Activated CD4-positive, alpha-beta T cell treated with anti-CD3 and anti-CD28 coated beads, Interleukin-2, amount 50 U/mL, for 24 hours (primary cell): ENCODE measurements around the gene DIAPH3.

ENCODE experiments used
- DNase-seq, 2 donors: peaks; one replicate each; pipeline ENCODE4 v3.0.0-alpha.2; 2020; ENCODE audit warnings: low read depth in 1 of 2, low spot score in 1 of 2

The DIAPH3 gene

DNA sequence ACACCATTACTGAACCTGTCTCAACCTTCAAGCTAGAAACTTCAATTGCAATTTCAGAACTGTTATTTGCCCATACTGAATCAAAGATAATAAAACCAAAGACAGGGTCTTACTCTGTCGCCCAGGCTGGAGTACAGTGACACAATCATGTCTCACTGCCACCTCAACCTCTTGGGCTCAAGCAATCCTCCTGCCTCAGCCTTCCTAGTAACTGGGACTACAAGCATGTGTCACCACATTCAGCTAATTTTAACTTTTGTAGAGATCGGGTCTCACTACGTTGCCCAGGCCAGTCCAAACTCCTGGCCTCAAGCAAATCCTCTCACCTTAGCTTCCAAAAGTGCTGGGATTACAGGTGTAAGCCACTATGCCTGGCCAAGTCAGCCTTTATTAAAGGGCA, 143.4 kb downstream of the DIAPH3 start:
- DNase-seq = no peak

DNA sequence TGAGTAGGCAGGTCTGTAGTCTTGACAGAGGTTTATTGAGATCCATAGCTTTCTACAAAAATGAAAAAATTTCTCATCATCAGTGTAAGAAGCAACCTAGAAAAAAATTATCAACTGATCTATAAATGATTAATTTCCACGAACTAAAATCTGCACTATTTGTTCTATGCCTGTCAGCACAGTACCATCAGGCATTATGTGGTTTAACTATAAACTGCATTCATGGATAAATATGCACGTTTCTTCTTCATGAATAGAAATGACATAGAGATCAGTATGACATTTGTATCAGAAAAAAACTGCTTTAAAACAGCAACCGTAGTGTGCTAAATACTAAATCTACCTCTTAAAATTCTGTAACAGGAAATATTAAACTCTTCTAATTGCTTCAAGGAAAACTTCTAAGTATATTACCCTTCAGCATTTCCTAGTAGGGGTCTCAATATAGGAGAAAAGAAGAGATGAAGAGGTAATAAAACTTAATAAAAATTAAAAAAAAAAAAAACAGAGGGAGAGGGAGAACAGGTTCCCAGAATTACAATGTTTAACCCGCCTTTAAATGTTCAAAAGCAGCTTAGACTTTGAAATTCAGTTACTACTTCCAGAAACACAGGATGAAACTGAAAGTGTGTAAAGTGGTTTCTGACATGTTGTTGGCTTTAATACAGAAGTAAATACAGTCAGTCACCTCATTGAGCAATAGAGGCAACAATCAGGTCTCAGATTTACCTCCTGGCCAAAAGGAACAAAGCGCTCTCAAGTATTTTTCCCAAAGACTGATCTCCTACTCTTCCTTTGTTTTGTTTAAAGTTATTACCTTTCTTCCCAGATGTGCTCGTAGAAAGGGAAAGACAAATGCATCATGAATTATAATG, 144.4 kb downstream of the DIAPH3 start:
- DNase-seq = no peak

DNA sequence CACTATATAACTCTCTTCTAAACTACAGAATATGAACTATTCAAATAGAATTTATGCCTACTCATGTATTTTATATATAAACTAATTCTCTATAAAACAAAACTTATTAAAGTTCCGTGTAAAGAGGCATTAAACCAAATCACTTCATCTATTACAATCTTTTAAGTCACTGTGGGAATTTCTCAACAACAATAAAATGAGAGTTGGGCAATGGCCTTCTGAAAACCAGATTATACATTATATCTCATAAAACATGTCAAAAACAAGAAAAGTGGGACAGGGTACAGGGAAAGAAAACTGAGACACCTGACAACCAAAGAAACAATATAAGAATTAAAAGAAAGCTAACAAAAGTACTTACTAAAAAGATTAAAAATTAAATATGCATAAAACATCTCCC, 145.2 kb downstream of the DIAPH3 start:
- no peak for DNase-seq

DNA sequence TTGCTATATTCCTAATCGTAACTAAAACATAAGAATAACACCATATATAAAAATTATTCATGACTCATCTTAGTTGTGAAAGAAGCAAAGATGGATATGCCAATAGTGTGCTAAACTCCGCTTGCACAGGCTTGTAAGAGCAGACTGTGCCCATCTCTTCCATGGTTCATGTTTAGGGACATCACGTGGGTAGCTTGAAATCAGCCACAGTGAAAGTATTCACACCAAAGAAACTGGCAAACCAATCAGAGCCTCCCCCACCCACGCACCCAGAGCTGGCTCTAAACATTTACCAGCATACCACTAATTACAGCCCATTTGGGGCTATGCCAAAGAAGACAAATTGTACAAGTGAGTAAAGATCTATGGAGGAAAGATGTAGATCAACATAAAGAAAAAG, 147.5 kb downstream of the DIAPH3 start:
- DNase-seq = no peak

DNA sequence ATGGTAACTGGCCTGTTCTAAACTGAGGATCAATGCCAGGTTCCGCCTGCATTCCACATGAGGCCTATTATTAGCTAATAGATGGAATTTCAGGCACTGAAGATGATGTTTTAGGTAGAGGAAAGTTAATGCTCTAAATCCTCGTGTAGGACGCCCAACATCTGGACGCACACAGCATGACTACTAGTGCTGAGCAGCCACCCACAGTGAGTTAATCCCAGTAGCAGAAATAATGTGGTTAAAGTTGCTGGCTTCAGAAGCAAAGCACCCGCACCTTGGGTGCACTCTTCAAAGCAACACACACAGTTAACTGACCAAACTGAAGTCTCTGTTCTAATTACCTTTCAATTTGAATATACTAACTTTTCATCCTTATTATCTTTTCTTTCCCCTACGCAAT, 150.6 kb downstream of the DIAPH3 start:
- no peak for DNase-seq

DNA sequence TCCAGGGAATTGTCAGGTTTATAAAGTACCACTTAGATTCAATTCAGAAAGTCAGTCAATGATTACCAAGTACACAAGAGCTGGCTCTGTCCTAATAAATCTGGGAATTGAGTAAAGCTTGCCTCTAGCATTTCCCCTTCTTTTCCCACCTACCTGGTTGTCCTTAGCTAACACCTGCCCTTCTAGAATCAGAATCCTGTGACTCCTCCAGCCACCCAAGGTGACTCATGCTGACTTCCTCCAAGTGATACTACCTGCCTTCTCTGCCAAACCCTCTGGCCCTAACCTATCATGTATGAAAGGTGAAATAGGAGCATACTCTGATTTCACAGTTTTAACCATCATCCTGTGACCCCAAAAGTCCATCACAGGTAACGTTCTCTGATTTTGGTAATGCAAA, 151.2 kb downstream of the DIAPH3 start:
- DNase-seq = no peak

DNA sequence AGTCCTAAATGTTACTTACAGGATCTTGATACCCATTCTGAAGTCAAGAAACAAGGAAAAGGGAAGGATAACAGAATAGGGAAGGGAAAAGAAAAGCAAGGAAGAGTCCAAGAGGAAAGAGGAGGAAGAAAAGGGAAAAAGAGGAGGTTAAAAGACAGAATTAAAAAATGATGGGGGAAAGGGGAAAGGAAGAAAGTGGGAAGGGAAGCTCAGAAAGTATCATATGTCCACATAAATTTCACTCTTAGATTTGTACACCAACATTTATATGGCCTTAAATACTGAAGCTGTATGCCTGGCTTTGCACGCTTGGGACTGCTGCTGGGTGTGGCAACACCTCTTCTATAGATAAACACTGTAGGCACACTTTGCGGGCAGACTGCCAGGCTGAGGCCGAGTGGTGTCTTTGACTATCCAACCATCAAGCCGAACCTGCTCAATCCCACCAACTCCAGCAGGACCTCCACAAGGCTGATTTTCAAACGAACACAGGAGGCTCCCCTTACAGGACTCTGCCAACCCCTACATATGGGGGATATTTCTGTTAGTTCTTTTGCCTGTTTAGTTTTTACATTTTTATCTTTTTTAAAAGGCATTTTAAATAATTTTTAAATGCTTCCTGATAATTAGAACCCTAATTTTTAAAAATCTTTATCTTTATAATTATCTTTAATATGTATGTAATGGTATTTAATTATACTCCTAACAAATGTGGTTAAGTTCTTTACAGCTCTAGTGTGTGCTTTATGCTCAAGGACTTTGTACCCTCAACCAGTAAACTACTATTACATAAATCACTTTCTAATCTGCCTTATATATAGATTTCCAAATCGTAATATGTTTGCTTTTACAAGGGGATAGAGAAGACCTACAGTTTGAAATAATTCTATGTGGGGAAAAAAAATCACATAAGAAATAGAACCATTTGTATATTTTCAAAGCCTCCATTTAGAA, 154.2 kb downstream of the DIAPH3 start:
- no peak for DNase-seq

DNA sequence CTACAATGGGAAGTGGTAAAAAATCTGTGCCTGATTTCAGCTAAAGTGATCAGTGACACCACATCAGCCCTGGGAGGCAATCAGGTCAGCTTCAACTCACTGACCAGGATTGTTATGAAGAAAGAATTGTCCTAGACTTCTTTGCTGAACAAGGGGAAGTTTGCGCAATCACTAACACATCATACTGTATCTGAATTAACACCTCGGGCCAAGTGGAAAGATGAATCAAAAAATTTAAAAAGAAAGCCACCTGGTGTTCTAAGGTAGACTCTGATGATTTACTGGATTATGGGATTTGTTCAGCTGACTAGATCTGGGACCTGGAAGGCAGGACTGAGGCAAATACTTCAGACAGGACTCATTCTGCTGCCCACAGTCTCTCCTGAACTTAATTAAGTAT, 161.8 kb downstream of the DIAPH3 start:
- no peak for DNase-seq

DNA sequence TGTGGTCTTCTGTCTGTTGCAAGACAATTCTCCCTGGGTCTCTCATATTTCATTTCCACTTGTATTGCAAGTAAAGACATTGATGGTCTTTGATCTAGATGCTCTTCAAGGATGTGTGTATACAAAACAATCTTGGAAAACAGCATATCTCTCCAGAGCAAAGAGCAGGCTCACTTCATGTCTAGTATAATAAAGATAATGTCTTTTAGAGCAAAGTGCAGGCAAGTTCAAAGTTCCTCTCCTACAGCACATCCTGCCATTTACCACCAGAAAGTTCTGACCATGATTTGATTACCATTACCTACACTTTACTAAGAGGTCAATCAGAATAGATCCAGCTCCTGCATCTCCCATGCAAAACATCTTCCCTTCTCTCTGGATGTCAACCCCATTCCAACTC, 162.8 kb downstream of the DIAPH3 start:
- no peak for DNase-seq

DNA sequence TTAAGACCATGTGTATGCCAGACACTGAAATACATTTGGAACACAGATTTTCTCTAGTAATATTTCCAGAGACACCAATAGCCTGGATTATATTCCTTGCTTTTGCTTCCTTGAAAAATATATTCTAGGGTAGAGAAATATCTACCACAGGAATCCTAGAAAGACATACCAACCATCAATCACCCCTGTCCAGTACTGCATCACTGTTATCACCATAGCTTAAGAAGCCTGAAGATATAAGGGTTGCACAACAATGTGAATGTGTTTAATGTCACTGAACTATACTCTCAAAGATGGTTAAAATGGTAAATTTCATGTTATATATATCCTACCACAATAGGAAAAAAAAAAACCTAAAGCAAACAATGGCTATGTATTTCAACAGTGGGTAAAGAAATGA, 163.6 kb downstream of the DIAPH3 start:
- no peak for DNase-seq

DNA sequence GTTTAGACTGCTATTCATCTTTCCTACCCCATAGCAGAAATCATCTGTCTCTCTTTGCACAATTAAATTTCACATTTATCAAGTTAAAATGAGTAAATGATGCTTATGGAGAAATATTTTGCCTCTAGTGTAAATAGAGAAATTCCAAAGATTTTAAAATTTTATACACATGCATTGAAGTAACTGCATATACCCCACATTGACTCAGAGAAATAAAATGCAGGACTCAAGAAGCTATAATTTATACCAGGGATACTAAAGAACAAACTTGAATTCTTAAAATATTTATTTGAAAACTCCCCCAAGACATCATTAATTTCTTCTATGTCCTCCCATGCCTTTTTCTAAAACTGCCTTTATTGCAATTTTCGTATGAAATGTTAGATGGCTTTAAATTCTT, 165.8 kb downstream of the DIAPH3 start:
- no peak for DNase-seq

DNA sequence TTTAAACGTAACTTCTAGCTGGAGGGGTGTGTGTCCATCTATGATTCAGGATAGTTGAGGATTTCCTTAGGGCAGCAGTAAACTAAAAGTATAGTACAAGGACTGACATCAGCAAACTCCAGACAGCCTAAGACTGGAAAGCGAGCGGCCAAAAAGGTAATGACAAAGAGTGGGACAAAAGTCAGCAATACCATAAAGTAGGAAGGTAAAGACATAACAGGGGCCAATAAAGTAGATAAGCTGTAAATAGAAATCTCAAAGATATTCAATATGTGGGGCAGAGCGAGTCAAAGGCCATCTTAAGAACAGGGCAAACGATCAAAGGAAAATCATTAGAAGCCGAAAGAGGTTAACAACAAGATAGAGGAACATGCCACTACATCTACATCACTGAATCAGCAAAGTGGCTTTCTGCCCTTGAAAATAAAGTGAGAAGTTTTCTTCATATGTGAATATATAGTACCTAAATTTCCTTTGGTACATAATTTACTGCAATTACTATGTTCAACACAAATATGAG, 167.2 kb downstream of the DIAPH3 start:
- no peak for DNase-seq

DNA sequence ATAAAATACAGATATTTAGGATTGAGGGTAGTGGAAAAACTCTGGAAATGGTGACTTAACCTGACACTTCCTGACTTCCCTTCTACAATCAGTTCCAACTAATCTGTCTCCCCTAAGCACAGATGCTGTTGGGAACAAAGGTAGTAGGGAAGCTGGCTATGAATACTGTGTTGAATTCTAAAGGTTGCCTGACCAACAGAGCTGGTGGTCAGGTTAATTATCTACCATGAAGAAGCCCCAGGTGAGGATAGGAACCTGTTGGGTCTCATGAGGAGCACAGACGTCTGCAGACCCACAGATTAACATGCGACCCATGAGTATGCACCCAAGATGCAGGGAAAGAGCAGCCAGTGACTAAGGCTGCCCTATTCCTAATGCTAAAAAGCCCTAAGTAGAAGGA, 172.3 kb downstream of the DIAPH3 start:
- DNase-seq = no peak

DNA sequence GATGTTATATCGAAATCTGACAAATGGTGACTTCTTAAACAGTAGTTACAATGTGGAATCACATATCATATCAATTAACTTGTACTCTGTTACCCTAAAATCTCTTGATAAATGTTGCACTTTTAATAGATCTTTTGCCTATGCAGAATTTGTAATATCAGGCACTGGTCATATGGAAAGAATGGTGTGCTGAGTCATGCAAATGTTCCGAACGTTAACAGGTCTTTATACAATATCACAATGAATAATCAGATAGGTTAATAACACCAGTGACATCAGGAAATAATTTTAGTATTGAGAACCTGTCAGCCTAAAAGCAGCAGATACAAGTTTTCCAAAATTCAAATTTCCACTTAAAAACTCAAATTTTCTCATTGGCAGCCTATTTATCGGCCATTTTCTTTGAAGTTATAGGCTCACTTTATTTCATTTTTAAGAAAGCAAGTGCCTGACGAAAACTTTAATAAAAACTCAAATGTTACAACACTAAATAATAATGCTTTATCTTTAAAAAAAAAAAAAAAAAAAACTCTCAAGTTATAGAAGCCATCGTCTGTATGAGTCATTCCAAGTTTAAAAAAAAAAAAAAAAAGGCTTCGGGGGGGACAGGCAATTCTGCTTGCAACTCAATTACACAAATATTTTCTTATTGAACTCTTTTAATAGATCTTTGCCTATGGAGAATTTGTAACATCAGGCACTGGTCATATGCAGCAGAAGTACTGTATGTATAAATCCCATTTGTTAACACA, 180.9 kb downstream of the DIAPH3 start:
- DNase-seq = no peak

DNA sequence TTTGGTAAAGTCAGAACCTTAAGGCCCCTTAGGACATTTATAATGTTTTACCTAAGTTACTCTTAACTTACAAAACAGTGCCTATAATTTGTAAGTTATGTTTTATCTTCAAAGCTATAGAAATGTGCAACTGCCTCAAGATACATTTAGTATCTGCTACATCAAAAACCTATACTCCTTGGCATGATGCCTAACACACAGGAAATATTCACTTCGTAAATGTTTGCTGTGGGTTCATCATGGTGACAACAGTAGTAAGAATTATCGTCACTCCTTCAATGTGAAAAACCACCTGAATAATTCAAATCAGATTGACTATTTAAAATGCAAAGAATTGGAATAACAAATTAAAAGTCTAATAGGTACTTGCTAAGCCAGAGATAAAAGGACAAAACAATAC, 184.1 kb downstream of the DIAPH3 start:
- no peak for DNase-seq

DNA sequence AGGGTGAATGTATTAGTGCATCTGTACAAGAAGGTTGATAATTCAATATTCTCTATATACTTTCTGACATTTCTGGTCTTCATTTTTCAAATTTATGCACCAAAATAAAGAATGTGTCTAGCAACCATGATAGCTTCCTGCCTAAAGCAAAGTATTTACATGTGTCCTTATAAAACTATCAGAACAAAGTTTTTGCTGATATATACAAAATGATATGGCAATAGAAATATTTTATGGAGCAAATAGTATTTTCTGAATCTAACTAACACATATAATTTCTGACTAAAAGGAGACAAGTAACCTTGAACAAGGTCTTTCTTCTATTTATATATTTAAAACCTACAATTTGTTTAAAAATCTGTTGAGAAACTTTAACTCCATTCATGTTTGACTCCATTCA, 184.9 kb downstream of the DIAPH3 start:
- no peak for DNase-seq

DNA sequence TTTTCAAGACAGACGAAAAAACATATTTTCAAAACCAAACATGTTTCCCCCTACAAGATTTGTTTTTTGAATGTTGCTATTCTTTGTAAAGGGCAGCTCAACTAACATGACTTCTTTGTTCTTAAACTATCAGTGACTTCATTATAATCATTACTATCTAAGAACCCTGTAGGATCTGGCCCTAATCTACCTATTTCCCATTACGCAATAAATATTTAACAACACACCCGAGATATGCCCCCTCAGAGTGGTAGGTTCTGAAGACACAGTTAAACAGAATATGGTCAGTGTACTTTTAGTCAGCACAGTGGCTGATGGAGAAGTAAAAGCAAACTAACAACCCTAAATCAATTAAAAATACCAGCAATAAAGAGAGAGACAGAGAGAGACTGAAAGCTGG, 186.9 kb downstream of the DIAPH3 start:
- no peak for DNase-seq

DNA sequence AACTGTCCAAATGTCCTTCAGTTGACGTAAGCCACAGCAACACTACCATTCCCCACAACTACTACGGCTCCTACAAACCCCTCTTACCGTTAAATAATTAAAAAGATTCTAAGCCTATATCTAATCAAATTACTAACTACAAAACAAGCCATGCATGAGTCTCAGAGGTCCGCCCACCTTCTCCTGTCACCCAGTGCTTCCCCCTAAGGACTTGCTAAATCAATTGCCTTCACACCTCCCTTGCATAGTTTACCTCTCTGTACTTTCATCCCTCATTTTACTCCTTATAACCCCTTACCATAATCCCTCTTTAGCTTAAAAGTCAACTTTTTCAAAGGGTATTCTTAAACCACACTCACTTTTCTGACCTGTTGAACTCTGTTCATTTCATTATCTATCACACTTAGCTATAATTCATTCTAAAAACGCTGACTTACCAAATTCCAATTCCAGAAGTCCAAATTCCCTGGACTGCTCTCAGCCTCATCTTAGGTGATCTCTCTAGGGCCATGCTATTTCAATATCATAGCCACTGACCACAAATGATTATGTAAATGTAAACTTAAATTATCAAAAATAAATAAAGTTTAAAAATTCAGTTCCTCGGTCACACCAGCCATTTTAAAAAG, 187.8 kb downstream of the DIAPH3 start:
- DNase-seq = no peak

DNA sequence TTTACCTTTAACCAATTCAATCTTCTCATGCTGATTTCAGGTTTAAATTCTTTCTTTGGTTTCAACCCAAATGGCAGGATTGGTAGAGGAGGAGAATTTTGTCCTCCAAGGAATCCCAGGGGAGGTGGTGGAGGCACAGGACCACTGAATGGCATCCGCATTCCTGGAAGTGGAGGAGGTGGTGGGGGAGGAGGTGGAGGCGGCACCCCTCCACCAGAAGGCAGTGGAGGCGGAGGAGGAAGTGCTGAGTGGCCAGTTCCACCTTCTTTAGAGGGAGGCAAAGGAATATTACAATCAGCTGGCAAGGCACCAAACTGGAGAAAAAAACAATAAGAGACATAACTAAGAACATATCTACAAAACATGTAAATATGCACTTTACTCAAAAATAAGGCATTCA, 192.9 kb downstream of the DIAPH3 start:
- no peak for DNase-seq

DNA sequence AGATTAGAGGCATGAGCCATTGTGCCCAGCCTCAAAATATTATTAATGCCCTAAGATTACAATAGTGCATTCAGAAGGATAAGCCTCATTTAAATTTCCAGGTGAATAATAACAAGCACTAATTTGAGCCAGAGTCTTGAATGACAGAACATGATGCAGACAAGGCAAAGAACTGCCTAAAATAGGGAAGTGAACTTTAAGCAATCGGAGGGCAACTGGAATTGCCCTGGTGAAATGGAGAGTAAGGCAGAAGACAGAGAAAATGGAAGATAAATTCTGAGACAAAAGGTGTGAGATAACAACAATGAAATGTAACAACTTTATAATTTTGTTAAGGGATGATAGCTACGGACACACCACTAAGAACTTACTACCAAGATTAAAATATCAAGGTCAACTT, 199.9 kb downstream of the DIAPH3 start:
- DNase-seq = no peak

DNA sequence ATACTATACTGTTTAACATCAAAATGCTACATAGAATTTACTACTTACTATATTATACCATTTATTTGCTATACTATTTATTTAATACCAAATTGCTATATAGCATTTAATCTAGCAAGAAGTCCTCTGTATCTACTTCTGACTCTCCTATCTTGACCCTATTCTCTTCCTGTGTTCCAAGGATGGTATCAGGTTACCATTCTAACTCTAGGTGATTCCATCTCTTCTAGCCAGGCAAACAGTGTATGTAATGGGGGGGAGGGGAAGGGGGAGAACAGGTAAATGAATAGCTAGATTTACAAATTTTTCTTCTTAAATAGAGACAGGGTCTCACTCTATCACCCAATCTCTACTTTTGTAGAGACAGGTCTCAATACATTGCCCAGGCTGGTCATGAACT, 200.3 kb downstream of the DIAPH3 start:
- DNase-seq = no peak
